Medulla oblongata (tissue), 1 donor: ENCODE results near the gene TEC.

Experiments used
- DNase-seq: peaks from one replicate; pipeline ENCODE4 v3.0.0-alpha.2; 2015; ENCODE audit errors: extremely low spot score

The TEC gene

DNA sequence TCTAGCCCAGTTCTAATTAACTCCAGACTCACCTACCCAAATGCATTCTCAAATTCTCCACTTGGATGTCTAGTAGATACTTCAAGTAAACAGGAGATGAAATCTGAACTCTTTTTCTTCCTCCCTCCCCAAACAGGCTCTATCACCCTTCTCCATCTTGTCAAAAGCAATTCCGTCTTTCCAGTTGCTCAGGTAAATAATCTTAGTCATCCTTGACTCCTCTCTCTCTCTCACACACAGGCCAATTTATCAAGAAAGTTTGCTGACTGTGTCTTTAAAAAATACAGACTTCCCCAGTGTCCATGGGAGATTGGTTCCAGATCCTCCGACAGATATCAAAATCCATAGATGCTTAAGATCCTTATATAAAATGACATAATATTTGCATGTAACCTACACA, 148.5 kb downstream of the TEC start:
- no peak for DNase-seq

DNA sequence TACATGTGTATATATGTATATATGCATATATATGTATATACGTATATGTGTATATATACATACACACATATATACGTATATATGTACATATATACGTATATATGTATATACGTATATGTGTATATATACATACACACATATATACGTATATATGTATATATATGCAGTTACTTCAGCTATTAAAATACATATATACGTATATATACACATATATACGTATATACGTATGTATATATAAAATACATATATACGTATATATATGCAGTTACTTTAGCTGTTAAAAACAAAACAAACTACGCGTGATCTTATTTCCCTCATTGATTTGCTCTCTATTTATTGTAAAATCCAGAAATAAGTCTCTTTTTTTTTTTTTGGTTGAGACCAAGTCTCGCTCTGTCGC, 149.5 kb downstream of the TEC start:
- no peak for DNase-seq

DNA sequence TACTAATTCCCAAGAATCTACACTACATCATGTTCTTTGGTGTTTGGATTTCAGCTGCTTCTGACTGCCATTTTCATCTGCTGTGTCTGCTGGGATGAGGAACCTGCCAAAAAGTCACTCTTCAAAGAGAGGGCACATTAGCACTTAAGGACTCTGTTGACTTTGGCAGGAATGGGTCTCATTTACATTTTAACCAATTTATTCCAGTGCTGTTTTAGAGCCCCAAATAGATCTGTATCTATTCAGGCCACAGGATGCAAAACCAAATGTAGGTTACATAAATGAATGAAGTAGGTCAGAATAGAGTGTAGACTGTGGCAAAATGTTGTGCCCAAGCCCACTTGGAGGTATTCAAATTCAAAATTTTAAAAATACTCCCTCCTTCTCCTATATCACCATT, 150.0 kb downstream of the TEC start:
- no peak for DNase-seq

DNA sequence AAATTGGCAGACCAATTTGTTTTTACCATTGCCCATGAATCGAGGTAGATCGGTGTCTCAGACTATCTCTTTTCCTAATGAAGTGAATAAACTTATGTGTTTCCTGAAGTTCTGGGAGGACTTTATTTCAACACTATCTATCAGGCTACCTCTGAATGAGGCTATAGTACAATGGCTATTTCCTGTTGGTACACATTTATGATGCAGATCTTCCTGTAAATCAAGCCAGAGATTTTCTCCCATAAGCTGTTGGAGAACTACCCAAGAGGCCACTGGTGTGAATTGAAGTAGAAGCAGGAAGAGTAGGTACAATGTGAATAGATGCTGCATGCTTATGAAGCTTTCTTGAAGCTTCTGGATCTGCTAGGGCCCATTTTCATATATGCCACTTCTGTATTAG, 151.6 kb downstream of the TEC start:
- DNase-seq, result no peak

GRCh38 chr4:48116582-48116981, 153.1 kb downstream of the TEC start:
- DNase-seq, result no peak

GRCh38 chr4:48114412-48114811, 155.2 kb downstream of the TEC start:
- no peak for DNase-seq

GRCh38 chr4:48112017-48112667, 157.5 kb downstream of the TEC start:
- no peak for DNase-seq

- DNase-seq, result no peak
Observed at GRCh38 chr4:48110452-48110978, 159.1 kb downstream of the TEC start.

DNA sequence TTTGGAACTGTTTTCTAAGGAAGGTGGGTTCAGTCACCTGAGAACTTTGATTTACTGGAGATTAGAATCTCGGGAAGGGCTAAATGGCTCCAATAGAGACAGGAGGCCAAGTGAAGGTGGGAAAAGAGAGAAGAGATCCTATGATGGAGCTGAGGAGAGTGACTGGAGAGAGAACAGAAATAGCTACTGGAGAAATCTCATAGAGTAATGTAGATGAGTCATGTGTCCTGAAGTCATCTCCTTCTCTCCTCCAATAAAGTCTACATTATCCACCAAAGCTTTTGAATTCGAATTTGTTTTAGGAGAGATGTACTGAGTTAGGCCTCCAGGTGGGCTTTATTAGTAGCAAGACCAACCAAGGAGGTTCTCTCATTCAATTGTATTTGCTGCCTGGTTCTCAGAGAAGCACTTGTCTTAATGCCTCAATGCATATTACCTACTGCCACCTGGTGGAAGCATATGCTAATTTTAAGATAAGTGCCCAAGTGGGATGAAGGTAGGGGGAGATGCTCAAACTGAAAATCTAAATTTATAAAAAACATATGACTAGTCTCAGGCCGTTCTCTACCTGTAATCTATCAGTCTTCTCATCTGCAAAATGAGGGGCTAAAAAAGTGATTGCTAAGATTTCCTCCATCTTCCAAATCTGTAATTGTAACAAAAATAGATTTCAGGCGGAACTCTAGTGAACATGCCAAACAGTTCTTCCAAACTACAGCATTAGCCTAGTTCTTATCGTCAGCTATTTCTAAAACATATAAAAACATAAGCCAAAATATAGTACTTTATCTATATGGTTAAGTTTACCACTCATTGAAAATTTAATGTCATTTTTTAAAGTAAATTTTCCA, 160.0 kb downstream of the TEC start:
- DNase-seq, result no peak

DNA sequence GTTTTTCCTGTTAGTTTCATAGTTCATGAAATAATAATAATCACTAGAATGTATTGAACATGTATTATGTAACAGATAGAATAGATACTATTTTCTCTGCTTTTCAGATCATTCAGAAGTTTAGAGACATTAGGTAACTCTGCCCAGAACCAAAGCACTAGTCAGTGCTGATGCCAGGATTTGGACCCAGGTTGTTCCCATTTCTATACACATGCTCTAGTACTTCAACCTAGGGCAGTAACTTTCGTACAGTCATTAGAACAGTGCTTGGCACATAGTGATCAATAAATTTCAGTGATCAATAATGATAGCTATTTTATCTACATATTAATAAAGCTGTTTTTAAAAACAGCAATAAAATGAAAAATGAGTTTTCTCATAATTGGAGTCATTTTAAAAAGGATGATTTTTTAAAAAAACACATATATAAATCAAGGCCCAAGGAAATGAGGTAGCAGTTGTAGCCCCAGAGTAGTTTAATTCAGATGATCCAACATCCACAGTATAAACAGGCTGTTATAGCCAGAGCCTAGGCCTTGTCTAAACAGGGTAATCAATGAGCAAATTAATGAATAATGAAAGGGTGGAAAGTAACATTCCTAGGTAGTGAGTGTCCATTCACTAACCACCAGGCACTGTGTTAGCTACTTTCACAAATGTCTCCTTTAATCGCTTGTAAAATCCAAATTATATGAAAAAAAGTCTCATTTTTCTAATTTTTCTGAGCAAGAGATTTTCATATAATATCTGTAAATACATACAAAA, 161.1 kb downstream of the TEC start:
- DNase-seq, result no peak

DNA sequence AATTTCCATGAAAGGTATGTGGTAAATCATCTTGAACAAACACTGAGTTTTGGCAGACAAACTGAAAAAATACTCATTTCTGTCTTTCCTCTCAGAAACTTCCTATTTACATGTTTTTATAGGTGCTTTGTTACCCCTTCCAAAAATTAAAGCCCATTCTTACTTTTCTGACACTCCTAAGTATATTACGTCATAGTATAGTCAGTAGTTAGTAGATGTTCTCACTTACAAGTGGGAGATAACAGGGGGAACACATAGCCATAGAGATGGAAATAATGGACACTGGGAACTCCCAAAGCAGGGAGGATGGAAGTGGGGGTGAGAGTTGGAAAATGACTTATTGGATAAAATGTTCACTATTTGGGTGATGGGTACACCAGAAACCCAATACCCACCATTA, 164.4 kb downstream of the TEC start:
- DNase-seq, result no peak

DNA sequence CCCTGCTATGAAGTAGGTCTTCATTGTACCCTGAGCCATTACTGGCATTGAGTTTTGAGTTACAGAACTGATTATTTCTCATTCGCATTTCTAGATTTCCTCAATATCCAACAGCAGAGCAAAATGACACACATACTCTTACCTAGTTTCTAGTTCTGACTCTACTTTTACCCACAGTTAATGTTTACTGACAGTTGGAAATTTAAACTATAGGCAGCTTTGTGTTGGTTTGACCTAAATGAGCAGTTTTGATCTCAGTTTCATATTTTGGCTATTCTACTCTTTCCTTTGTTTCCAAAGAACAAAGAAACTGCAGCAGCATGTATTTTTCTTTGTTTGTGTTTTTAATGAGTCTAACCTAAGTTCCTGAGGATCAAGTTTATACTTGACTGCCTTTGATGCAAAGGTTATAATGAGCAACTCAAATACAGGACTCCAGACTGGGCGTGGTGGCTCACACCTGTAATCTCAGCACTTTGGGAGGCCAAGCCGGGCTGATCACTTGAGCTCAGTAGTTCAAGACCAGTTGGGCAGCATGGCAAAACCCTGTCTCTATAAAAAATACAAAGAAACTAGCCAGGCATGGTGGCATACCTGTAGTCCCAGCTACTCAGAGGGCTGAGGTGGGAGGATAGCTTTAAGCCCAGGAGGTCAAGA, 166.0 kb downstream of the TEC start:
- DNase-seq, result no peak

- DNase-seq, result no peak
Observed at GRCh38 chr4:48102303-48102702, 167.3 kb downstream of the TEC start.

DNA sequence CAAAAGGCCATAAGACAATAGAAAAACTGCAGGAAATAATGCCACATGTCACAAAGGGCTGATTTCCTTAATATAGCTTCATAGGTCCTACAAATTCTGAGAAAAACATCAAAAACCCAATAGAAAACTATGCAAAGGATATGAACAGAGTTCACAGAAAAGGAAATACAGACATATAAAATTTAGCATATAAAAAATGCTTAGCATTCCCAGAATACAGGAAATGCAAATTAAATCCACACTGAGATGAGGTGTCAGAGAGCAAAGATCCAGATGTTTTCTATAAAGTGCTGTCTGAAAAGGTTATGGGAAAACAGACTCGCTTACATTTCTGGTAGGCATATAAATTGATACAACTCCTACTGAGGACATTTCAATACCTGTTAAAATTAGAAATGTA, 169.4 kb downstream of the TEC start:
- no peak for DNase-seq

DNA sequence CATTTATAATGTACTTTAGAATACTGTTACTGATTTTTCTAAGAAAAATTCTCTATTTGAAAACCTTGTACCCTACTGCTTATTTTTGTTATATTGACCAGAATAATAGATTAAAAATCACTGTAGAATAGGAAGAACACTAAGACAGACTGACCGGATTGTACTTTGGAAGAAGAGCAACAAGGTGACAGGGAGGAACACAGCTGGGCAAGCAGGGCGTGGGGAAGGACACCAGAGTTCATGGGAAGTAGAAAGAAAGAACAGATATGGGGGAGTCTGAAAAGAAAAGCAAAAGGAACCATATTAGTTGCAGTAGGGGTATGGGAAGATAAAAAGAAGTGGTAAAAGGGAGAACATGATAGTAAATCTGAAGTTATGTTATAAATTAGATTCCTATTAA, 174.2 kb downstream of the TEC start:
- no peak for DNase-seq

DNA sequence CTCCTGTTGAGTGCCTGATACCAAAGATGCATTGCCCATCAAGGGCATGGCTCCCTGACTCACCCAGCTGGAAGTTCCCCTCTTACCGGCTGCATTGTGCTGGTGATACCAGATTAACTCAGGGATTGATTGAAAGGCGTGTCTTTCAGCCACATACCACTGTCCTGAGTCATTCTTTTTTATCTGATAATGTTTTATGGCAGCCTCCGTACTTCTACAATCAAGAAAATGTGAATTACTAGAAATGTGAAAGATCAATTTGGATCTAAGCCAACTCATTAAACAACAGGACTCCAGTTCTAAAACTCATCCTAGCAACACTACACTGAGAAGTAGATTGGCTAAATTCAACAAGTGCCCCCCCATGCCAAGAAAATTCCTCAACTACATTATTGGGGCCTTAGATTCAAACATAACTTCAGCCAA, 175.6 kb downstream of the TEC start:
- no peak for DNase-seq

- no peak for DNase-seq
Observed at GRCh38 chr4:48090621-48091020, 179.0 kb downstream of the TEC start.

GRCh38 chr4:48085821-48086589, 183.6 kb downstream of the TEC start:
- no peak for DNase-seq
